Middle frontal gyrus (tissue), 1 donor: Measurements from ENCODE around the gene IVD.

Experiments used
- DNase-seq: peaks from one replicate; pipeline ENCODE4 v3.0.0-alpha.2; 2015; ENCODE audit warnings: low spot score; ENCODE audit errors: extremely low spot score

The IVD gene

GRCh38 chr15:40456299-40456712, 50.7 kb downstream of the IVD start:
- DNase-seq = no peak

DNA sequence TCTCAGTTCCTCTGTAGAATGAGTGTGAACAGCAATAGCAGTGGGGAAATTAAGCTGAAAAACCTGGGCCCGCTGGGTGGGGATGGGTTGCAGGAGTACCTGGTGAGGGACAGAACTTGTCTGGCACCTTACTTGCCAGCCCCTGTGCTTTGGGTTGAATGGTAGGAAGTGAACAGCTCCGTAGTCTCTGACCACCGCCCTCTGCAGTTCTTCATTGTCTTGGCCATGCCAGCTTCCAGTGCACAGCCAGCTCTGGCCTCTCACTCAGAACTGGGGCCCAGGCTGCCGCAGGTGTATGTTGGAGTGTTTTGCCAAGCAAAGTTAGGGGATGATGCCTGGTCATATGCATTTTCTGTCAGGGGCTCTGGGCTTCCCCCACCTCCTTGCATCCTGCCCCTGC, 51.1 kb downstream of the IVD start:
- no peak for DNase-seq

GRCh38 chr15:40458495-40459371, 53.1 kb downstream of the IVD start:
- DNase-seq = no peak

- DNase-seq = no peak
Measured at GRCh38 chr15:40459391-40460015, 53.9 kb downstream of the IVD start.

DNA sequence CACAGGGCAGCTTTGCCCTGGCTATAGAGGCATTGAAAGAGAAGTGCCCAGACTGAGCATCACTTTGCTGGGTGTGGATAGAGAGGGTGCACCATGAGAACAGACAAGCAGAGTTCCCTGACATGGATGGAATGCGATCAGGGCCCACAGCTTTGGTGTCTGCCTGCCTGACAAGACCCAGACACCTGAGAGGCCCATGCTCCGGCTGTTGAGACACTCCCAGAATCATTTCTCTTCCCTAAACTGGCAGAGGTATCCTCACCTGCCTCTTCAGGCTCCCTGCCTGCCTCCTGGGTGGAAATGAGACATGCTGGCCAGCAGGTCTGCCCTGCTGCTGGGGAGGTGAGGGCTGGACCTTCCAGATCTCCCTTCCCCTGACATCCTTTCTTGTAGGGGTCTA, 54.8 kb downstream of the IVD start:
- DNase-seq = no peak

DNA sequence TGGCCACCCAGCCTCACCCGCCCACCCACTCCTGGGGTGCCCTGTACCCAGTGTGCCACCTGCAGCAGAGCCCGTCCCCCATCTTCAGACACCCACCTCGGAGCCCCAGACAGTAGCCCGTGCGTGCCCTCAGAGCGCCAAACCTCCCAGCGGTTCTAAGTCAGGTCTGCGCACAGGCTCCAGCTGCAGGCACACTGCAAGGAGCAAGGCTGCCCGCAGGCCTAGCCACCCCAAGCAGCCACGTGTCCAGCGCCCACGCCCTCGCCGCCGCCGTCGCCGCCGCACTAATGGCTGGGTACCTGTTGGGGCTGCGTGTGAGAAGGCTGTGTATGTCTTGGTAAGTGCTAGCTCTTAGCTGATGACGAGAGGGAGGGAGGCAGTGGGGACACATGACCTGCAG, 56.4 kb downstream of the IVD start:
- DNase-seq = no peak

GRCh38 chr15:40463279-40463678, 57.7 kb downstream of the IVD start:
- no peak for DNase-seq

DNA sequence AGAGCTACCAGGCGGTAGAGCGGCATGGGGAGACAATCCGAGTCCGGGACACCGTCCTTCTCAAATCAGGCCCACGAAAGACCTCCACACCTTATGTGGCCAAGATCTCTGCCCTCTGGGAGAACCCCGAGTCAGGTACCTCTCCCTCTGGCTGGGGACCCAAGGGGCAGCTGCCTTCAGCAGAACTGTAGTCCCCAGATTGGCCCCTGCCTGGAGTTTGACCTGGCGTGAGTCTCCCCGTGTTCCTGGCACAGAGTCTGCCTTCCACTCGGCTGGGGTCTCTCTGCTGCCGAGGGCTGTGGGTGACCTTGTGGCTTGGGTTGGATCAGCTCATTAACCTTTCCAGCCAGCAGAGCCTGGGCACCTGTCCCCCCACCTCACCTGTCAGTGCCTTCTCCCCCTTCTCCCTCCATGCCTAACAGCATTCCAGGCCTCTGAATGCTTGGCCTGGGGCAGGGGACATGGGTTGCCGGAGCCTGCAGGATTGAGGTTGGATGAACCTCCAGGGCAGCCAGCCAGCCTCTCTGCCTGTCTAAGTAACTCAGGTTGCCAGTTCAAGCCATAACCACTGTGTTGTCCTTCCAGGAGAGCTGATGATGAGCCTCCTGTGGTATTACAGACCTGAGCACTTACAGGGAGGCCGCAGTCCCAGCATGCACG, 58.4 kb downstream of the IVD start:
- no peak for DNase-seq

- no peak for DNase-seq
Measured at GRCh38 chr15:40464595-40465185, 59.1 kb downstream of the IVD start.

DNA sequence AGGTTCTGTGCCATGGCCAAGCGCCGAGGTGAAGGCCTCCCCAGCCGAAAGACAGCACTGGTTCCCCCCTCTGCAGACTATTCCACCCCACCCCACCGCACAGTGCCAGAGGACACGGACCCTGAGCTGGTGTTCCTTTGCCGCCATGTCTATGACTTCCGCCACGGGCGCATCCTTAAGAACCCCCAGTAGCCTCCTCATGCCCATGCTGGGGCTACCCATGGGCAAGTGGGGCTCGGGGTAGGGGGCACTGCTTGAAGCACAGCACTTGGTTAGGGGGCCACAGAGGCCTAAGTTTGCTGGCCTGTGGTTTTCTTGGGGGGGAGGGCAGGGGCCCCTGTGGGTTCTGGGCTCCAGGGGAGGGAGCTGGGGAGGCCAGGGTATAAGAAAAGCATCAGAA, 60.3 kb downstream of the IVD start:
- DNase-seq = no peak

DNA sequence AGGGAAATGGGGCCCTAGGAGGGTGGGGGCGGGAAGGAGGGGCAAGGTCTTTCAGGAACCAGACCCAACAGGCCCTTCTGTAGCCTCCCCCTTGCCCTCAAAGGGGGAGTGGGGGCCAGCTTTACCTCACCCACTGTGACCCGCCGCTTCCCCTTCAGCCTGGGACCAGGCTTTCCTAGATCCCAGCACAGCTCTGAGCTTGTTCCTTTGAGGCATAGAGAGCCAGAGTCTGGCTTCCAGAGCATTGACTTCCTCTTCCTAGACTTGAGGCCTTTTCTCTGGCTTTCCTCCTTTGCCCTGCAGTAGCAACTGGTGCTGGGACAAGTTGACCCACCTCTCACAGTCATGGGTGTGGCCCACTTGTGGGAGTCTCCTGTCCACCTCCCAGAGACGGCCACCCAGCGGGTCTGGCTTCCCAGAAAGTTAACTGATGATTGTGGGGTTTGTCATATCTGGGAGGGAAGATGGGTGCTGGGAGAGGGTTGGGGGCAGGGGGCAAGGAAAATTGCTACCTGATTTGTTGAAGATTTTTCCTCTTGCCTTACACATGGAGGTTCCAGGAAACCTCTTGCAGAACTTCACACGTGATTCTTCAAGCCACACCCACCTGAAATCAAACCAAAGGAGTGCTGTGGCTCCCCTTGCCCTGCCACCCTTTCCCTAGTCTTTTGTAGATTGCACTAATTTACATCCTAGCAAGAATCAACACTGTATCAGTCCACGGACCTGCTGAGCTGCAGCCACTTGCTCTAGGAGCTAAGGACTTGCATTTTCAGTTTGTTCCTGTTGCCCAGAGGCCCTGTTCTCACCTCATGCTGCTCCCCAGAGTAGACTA, 61.0 kb downstream of the IVD start:
- DNase-seq = no peak

DNA sequence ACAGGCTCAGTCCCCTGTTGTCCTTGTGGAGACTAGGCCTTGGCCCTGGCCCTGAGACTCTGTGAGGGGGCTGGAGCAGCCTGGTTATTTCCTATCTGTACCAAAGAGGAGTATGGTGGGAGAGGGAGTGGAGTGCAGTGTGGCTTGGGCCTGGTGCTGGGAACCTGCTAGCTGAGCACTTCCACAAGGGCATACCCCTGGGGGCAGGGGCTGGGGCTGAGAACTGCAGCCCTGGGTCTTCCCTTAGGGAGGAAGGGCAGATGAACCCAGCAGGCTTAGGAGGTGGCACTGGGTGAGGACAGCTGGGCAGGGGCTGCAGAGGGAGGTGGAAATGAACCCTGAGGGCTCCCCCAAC, 61.6 kb downstream of the IVD start:
- DNase-seq = no peak

GRCh38 chr15:40468898-40469331, 63.3 kb downstream of the IVD start:
- DNase-seq = no peak

DNA sequence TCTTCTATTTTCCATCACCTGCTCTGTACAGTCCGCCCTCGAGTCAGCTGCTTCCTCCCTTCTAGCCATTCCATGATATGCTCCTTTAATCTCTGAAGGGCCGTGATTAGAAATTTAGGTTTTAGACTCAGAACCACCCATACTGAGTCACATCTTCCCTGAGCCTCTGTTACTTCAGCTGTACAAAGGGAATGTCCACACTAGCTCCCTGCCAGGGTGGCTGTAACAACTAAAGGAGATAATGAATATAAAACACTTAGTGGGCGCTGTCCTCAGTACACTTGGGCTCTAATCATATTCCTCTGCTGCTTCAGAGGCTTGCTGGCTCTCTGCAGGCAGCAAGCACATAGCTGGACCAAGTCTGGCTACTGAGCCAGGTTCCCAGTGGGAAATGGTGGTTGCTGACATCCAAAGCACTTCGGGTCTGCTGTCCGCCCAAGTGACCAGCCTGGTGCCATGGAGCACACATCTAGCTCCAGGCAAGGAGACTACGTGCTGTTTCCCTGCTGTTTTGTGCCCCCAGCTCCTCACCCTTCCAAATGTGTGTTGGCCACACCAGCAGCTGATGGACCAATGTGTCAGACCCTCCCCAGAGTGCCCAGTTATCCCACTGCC, 64.3 kb downstream of the IVD start:
- DNase-seq = no peak

GRCh38 chr15:40470423-40471104, 65.0 kb downstream of the IVD start, which contains the start of gene CHST14:
CHST14 (plus strand) TSS chr15:40470984; CDS start chr15:40471214, 230 bp downstream.
- no peak for DNase-seq
